IPS DF 4.7 (cell line): ENCODE data around the gene PGAM1.
"Not testable (repeated sequence)": the region's sequence is repeated elsewhere in the genome, so short reads cannot be mapped to it uniquely, and the experiment has no call there.

Source experiments
- DNase-seq: peaks from one replicate; pipeline ENCODE4 v3.0.0-alpha.2; 2013; ENCODE audit warnings: low spot score; ENCODE audit errors: extremely low read depth

The PGAM1 gene

GRCh38 chr10:97407211-97407951 is 18.6 kb upstream of the PGAM1 start:
- peak; percentile 78 for DNase-seq

GRCh38 chr10:97407952-97408248 is 18.1 kb upstream of the PGAM1 start:
- DNase-seq, result no peak

GRCh38 chr10:97408496-97408992 is 17.4 kb upstream of the PGAM1 start:
- no peak for DNase-seq

GRCh38 chr10:97411406-97411805 is 14.6 kb upstream of the PGAM1 start:
- no peak for DNase-seq

GRCh38 chr10:97412891-97413304 is 13.1 kb upstream of the PGAM1 start:
- no peak for DNase-seq

GRCh38 chr10:97416565-97416964 is 9.4 kb upstream of the PGAM1 start:
- no peak for DNase-seq

GRCh38 chr10:97423757-97424098 is 2.3 kb upstream of the PGAM1 start:
- not testable (repeated sequence) for DNase-seq

GRCh38 chr10:97426776-97427570 is 982 bp downstream of the PGAM1 start:
- no peak for DNase-seq

GRCh38 chr10:97427571-97428179 is 1.7 kb downstream of the PGAM1 start:
- no peak for DNase-seq

- DNase-seq, result no peak
Measured at GRCh38 chr10:97428572-97428981, 2.6 kb downstream of the PGAM1 start.

GRCh38 chr10:97434055-97434454 is 8.1 kb downstream of the PGAM1 start:
- no peak for DNase-seq

- no peak for DNase-seq
Measured at GRCh38 chr10:97434557-97434956, 8.6 kb downstream of the PGAM1 start.

GRCh38 chr10:97435211-97435610 is 9.2 kb downstream of the PGAM1 start:
- no peak for DNase-seq

GRCh38 chr10:97442277-97442676 is 16.3 kb downstream of the PGAM1 start:
- no peak for DNase-seq

- no peak for DNase-seq
Measured at GRCh38 chr10:97444212-97444611, 18.2 kb downstream of the PGAM1 start.

- DNase-seq, result no peak
Measured at GRCh38 chr10:97445357-97445721, 19.3 kb downstream of the PGAM1 start.

GRCh38 chr10:97445722-97446639 is 20.0 kb downstream of the PGAM1 start, which contains the start of the genes EXOSC1 and ZDHHC16:
EXOSC1 (minus strand) TSS chr10:97446006; CDS start chr10:97445985, 21 bp downstream.
ZDHHC16 (plus strand) TSS chr10:97446175; CDS start chr10:97451676, 5,501 bp downstream.
- peak; percentile 93 for DNase-seq

- DNase-seq, result no peak
Measured at GRCh38 chr10:97450828-97451227, 24.8 kb downstream of the PGAM1 start.

- DNase-seq, result no peak
Measured at GRCh38 chr10:97451605-97452004, 25.6 kb downstream of the PGAM1 start.

GRCh38 chr10:97452352-97452751 is 26.4 kb downstream of the PGAM1 start:
- DNase-seq, result no peak
